ENCODE measurements around the gene PNMA1.

GRCh38 chr14:73713206-73713802, 880 bp downstream of the PNMA1 start:
- TF ChIP-seq, protein P1, sequence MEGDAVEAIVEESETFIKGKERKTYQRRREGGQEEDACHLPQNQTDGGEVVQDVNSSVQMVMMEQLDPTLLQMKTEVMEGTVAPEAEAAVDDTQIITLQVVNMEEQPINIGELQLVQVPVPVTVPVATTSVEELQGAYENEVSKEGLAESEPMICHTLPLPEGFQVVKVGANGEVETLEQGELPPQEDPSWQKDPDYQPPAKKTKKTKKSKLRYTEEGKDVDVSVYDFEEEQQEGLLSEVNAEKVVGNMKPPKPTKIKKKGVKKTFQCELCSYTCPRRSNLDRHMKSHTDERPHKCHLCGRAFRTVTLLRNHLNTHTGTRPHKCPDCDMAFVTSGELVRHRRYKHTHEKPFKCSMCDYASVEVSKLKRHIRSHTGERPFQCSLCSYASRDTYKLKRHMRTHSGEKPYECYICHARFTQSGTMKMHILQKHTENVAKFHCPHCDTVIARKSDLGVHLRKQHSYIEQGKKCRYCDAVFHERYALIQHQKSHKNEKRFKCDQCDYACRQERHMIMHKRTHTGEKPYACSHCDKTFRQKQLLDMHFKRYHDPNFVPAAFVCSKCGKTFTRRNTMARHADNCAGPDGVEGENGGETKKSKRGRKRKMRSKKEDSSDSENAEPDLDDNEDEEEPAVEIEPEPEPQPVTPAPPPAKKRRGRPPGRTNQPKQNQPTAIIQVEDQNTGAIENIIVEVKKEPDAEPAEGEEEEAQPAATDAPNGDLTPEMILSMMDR (IDR thresholded peaks at IDR 0.05 in 2 of 3, conservative IDR thresholded peaks at IDR 0.05 in 1 of 3; ENCODE audit: insufficient read depth in 2 of 3, low read depth in 1 of 3, low read length in 3 of 3), result no peak
- TF ChIP-seq, protein P2, sequence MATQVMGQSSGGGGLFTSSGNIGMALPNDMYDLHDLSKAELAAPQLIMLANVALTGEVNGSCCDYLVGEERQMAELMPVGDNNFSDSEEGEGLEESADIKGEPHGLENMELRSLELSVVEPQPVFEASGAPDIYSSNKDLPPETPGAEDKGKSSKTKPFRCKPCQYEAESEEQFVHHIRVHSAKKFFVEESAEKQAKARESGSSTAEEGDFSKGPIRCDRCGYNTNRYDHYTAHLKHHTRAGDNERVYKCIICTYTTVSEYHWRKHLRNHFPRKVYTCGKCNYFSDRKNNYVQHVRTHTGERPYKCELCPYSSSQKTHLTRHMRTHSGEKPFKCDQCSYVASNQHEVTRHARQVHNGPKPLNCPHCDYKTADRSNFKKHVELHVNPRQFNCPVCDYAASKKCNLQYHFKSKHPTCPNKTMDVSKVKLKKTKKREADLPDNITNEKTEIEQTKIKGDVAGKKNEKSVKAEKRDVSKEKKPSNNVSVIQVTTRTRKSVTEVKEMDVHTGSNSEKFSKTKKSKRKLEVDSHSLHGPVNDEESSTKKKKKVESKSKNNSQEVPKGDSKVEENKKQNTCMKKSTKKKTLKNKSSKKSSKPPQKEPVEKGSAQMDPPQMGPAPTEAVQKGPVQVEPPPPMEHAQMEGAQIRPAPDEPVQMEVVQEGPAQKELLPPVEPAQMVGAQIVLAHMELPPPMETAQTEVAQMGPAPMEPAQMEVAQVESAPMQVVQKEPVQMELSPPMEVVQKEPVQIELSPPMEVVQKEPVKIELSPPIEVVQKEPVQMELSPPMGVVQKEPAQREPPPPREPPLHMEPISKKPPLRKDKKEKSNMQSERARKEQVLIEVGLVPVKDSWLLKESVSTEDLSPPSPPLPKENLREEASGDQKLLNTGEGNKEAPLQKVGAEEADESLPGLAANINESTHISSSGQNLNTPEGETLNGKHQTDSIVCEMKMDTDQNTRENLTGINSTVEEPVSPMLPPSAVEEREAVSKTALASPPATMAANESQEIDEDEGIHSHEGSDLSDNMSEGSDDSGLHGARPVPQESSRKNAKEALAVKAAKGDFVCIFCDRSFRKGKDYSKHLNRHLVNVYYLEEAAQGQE (IDR thresholded peaks at IDR 0.05; ENCODE audit: borderline replicate concordance), result no peak
- TF ChIP-seq, protein P2 (CRISPR knock-in tag; IDR thresholded peaks at IDR 0.05; ENCODE audit: low read depth), result no peak
- no peak for TF ChIP-seq MAZ (CRISPR knock-in tag; conservative IDR thresholded peaks at IDR 0.05 in 1 of 2, IDR thresholded peaks at IDR 0.05 in 1 of 2)
